GM19463 (cell line): ENCODE data around the gene CRB1.
"Not testable (repeated sequence)": the region's sequence is repeated elsewhere in the genome, so short reads cannot be mapped to it uniquely, and the experiment has no call there.

Experiments
- ATAC-seq: cut with Tn5 transposase; IDR thresholded peaks from one replicate; pipeline ENCODE4 v1.9.1; 2021; ENCODE audit warnings: mild to moderate bottlenecking, moderate library complexity; ENCODE audit not compliant: unreplicated experiment

Gene CRB1

DNA sequence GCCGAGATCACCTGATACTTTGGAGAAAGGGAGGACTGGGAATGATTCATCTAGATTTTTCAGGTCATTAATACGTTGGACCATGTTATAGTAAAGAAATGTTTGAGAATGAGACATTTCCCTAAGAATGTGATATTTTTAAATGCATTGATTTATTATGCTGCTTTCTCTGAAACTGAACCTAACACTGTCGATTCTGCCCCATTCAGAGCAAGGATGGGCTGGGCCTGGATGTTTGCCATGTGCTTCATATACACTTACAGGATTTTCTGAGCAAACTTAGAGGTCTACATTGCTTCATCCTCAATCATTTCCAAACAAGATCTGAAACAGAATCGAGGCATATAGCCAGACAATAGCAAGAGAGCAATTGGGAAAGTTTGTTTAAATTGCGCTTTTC is 183.3 kb downstream of the CRB1 start:
- no peak for ATAC-seq

DNA sequence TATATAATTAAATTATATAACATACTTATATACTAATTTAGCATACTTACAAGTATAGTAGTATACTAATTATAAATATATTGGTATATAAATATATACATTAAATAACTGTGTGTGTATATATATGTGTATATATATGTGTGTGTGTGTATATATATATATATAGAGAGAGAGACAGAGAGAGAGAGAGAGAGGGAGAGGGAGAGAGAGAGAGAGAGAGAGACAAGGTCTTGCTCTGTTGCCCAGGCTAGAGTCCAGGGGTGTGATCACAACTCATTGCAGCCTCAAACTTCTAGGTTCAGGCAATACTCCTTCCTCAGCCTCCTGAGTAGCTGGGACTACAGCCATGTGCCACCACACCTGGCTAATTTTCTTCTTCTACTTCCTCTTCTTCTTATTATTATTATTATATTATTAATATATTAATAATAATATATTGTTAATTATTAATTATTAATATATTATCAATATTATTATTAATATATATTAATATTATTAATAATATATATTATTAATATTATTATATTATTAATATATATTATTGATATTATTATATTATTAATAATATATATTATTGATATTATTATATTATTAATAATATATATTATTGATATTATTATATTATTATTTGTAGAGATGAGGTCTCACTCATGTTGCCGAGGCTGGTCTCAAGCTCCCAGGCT is 185.5 kb downstream of the CRB1 start:
- no peak for ATAC-seq

DNA sequence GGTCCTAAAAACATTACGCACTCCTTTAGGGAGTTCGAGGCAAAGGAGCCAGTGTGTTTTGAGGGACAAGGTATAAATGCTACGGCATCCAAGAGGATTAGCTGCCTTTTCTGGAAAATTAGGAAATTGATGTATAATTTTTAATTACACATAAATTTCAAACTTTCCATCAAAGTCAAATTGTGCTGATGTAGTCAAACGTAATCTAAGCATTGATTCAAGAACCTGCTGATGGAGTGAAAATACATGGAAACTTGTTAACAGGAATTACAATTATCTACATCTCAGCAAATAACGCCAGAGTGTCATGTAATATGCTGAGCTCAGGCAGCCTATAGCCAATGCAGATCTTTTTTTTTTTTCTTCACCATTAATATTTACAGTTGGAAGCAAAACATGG is 194.5 kb downstream of the CRB1 start:
- ATAC-seq, result no peak

DNA sequence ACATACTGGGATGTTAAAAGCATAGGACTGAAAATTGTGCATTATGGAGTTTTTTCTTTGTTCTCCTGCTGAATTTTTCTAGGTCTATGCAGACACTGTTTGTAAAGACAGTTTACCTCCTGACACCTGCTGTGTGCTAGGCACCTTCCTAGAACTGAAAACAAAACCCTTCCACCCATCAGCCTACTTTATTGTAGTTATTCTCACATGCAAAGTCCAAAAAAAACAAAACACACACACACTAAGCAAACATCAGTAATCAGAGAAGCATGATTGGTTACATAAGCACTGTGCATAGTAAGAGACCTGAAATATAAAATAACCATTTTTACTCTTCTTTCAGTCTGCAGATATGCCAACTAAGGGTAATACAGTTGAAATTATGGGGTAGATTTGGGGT is 195.1 kb downstream of the CRB1 start:
- no peak for ATAC-seq

DNA sequence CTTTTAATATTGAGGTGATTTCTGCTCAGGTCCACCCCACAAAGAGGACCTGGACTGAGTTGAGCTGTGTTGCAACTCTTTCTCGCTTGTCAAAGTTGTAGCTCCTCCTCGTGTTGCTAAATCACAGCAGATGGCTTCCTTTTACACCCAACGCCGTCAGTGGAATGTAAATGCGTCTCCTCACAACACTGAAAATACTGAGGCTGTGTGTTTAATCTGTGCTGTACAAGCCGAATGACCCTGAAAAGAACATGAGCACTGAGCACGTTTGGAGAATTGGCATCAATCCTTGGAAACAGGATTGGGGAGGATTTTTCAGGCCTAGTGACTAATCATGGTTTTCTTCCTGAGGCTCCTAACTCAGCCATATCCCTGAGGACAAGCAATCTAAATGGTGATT is 196.0 kb downstream of the CRB1 start:
- ATAC-seq, result no peak

DNA sequence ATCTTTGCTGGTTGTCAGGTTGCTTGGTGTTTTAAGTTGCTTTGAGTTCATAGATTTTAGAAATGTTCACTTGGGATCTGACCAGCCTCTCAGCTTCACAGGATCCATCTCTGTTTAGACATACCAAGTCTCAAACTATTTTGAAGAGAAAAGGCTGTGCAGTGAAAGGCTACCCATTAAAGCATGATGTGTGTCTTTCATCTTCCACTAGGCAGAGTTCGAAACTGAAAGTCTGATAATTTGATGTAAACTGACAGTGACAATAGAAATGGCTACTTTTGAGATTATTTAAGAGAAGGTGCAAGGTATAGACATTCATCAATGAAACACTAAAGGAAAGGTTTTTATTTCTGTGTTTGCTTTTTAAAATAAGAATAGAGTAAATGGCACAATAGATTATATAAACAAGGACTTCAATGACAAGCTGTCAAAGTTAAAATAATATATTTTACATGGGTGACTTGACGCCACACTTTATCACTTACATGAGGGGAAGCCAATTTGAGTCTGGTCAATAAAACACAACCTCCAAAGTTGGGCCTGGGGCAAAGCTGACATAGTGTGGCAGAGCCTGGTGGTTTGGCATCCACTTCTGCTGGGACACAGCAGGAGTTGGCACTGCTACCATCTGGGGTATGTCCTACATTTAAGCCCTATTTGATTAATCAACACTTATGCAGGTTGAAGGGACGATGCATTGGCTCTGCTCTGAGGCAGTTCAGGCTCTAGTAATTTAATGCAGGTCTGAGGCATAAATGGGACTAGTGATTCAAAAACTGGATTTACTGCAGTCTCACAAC is 197.7 kb downstream of the CRB1 start:
- no peak for ATAC-seq

DNA sequence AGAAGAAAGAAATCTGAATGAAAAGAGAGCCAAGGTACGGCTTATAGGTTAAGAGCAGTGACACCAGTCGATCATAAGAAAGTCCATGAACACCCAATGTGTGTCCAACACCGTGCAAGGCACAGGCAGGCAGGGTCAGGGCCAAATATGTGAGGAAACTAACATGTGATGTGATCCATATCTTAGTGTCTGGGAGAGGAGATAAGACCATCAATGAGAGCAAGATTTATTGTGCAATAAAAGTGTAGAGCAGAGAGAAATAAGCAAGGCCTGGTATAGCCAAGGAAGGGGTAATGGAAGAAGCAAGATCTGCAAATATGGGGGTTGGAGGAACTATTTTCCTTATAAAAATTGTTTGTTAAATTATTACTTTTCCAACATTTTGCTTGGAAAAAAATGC is 198.8 kb downstream of the CRB1 start:
- ATAC-seq, result no peak

DNA sequence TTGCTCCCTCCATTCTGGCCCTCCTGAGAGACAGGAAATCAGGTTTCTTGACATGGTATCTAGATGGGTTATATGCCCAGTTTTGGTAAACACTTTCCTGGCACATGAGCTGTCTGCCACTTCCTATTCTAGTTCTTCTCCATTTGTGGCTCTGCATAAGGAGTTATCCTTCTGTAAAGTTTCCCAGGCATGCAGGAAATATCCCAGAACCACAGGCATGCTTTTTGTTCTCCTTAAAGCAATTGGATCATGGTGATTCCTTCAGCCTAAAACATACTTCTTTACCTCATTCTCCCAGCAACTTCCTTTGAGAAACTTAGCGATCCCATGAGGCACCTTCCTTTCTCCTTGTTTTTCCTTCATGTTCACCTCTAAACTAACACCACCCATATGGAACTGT is 199.8 kb downstream of the CRB1 start:
- no peak for ATAC-seq

DNA sequence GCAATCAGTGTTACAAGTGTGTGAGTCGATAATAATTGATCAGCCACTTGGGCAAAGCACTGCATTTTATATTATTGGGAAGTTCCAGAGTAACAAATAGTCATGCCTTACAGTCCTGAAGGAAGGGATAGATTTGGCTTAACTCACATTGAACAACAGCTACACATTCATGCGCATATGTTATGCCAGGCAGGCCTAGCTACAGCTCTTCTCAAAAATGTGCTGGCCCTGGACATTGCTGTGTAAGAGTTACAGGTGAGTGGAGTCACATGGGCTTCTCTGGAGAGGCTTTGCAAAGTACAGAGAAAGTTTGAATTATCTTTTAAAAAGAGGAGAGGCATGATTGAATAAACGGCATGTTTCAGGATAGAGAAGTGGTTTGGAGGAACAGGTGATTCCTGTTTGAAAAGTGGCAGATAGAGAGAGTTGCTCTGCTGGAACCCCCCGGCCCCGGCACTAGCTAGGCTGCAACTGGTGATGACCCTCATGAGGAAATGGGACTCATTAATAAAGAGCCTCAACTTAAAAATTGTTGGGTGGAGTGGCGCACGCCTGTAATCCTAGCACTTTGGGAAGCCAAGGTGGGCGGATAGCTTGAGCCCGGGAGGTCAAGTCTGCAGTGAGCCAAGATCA is 200.6 kb downstream of the CRB1 start:
- ATAC-seq, result no peak

DNA sequence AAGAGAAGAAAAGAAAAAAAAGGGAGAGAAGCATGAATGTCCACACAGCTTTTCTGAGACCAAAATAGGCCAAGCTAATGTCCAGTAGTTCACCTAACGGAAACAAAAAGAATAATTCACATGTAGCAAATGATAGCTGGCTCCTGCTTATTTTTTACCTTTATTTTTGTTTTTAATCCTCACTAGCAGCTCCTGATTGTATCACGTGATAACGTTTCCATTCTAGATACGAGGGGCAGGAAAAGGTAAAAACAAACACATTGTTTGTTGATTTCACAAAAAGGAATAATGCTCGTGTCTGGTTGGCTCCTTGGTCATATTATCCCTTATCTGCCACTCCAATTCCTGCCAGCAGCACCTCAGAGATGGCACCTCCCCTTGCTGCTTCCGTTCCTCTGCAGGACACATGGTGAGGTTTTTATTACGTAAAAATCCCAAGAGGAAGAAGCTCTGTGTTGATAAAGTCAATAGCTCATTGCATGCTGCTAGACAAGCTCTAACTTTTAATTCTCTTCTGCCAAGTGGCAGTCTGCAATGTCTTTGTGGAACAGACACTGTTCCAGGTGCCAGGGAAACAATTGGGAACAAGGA is 201.7 kb downstream of the CRB1 start:
- no peak for ATAC-seq

DNA sequence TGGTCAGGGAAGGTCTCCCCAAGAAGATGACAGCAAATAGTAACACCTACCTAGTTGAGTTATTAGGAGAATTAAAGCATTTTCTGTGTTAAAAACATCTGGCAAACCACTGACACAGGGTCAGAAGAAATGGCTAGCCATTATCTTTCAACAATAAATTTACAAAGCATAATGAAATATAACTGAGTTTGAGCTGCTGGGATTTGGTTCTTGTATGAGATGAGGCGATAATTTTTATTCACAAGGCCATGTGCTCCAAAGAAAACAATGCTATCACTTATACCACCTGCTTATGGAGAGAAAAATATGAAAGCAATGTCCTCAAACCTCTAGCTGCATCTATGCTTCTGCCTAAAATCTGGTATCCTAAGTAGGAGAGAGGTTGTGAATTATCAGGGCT is 202.3 kb downstream of the CRB1 start:
- no peak for ATAC-seq

DNA sequence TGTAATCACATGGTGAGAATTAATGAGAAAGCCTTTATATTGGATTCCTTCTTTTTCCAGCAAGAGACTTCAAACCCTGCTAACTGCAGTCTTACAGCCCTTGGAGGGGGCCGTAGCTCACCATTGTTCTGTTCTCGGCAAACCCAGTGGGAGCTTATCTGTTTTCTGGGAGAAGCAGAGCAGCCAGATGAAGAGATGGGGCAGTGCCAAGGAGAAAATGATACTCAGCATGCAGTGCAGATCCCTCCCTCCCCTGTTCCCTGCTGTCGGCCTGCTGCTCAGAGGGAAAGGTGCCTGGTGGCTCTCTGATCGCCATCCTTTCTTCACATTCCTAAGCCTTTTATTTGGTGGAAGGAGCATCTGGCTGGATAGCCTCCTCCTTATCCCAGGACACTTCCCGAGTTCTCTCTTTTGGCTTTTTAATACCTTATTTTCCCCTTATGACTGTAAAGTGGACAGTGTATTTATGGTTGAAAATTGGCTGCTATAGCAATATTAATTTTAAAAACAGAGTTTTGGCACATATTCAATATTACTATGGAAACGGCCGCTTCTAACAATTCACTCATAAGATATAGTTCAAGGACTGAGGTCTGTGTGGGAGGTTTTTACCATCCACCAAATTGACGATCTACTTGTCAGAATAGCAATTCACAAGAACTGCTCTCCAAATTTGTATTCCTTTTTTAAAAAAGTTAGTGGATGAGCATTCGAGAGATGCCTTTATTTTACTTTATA is 203.4 kb downstream of the CRB1 start:
- no peak for ATAC-seq

DNA sequence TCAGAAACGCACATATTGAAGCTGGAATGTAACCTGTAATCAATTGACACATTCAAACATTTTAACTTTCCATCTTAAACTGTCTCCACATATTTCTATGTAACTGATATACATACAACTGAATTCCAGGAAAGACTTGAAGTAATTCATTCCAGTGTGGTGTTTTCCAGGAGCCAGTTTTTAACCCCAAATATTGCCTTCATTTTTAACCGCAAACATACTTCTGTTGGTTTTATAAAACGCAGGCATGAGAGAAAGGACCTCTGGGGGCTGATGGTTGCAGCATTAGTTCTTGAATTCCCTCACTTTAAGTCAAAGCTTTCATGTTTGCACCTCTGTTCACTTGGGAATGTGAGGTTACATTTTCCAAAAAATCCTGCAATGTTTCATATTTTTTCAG is 204.1 kb downstream of the CRB1 start:
- ATAC-seq, result no peak

DNA sequence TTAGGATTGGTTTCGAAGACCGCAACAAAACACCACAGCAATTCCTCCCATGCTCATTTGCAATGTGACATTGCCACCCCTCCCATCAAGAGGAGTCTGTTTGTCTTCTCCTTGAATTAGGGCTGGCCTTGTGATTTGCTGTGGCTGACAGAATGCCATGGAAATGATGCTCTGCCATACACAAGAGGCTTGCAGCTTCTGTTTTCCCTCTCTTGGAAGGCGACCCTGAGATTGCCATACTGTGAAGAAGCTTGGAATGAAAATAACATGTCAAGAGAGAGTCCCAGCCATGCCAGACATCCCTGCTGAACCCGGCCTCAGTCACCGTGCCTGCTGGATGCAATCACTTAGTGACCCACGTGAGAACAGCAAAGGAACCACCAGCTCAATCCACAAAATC is 212.4 kb downstream of the CRB1 start:
- no peak for ATAC-seq

DNA sequence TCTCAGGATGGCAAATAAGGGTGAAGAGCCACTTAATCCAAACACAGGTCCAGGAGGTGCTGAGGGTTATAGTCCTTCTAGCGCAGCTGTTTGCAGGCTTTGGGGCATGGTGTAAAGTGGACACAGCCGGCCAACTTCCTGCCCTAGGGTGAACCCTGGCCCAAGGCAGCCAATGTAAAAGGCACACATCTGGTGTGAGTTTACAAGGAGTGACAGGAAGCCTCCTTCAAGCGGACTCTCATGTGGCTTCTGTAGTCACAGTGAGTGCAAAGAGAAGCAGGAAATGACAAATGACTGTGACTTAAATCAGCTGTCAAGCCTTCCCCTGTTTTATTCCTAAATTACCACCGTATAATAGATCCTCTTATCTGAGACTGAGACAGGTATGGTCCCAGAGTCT is 213.0 kb downstream of the CRB1 start:
- ATAC-seq, result peak; percentile 53

DNA sequence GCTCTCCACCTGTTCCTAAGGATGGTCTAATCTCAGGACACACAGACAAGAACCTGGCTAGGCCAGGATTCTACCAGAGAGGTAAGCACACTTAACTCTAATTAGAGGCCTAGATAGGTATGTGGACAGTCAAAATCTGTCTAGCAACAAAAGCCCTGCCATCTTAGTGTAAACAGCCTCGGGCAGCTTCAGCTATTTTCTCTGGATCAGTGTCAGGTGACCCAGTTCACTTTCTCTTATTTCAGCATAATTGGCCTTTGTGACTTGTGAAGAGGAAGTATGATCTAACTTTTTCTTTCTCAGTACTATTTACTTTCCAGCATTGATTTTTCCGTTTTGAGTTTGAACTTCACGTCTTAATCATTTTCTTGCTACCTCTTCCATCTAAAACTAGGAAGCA is 217.7 kb downstream of the CRB1 start:
- ATAC-seq, result no peak

DNA sequence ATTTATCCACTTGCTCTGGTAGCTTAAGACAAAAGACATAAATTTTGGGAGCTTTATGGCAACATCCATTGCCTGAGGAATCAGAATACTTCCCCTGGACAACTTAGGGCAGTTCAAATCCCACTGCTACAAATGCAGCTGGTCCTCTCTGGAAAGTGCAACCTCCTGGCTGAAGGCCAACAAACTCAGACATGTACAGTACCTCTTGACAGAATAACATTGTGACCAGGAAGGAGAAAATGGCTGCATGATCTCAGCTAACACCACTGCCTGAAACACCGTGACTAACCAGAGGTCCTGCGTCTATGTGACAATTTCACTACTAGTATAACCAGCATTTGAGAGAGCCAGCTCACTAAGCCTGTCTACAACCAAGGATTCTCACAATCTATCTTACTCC is 218.9 kb downstream of the CRB1 start:
- no peak for ATAC-seq

DNA sequence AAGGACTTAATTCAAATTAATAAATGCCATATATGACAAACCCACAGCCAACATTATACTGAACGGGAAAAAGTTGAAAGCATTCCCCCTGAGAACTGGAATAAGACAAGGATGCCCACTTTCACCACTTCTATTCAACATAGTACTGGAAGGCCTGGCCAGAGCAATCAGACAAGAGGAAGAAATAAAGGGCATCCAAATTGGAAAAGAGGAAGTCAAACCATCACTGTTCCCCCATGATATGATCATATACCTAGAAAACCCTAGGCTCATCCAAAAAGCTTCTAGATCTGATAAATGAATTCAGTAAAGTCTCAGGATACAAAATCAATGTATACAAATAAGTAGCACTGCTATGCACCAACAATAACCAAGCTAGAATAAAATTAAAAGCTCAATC is 223.5 kb downstream of the CRB1 start:
- ATAC-seq, result not testable (repeated sequence)

DNA sequence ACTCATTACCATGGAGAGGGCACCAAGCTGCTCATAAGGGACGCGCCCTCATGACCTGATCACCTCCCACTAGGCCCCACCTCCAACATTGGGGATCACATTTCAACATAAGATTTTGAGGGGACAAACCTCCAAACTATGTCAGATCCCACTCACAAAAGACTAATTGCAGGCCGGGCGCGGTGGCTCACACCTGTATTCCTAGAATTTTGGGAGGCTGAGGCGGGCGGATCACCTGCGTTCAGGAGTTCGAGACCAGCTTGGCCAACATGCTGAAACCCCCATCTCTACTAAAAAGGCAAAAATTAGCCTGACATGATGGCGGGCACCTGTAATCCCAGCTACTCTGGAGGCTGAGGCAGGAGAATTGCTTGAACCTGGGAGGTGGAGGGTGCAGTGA is 228.7 kb downstream of the CRB1 start:
- ATAC-seq, result no peak

DNA sequence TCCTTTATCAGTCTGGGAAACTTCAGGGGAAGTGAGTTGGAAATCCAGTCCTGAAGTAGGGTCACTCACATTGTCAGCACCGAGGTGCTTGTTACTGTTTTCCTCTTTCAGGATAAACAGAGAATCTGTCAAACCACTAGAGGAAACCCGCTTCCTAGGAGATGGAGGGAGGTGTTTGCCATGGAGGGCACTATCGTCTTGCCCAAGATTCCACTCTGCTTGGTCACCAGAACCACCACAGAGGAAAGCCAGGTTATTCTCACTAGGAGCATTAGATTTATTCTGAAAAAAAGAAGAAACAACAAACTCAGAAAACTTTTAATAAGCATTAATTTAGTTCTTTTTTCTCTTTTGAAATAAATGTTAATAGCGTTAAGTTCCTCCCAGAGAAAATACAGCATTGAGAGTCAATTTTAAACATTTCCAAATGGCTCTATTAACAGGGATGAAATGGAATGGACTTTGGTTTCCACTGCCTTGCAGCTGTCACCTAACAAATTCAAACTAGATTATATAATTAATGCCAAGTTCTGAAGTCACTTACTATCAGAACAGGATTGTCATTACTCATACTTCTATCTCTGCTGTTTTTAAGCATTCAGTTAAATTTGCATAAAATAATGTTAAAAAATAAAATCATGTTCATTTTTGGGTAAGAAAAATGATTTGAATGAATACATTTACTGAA is 242.8 kb downstream of the CRB1 start:
- no peak for ATAC-seq

DNA sequence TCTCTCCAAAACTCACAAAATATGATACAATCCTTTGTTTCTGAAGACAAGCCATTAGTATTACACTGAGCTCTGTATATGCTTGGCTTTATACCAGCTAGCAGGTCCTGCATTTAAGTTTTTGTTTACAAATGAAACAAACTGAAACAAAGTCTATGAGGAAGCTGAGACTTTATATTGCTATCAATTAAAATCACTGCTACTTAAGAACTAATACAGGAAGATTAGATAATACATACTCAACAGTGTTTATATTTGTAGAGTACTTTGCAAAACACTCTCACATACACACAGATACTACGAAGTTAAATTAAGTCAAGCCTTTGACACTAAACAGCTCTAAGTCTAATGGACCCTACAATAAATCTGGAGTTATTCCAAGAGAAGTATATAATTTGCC is 247.4 kb downstream of the CRB1 start:
- no peak for ATAC-seq
